ENCODE measurements around the gene ART4.

The ART4 gene, protein sequence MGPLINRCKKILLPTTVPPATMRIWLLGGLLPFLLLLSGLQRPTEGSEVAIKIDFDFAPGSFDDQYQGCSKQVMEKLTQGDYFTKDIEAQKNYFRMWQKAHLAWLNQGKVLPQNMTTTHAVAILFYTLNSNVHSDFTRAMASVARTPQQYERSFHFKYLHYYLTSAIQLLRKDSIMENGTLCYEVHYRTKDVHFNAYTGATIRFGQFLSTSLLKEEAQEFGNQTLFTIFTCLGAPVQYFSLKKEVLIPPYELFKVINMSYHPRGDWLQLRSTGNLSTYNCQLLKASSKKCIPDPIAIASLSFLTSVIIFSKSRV

DNA sequence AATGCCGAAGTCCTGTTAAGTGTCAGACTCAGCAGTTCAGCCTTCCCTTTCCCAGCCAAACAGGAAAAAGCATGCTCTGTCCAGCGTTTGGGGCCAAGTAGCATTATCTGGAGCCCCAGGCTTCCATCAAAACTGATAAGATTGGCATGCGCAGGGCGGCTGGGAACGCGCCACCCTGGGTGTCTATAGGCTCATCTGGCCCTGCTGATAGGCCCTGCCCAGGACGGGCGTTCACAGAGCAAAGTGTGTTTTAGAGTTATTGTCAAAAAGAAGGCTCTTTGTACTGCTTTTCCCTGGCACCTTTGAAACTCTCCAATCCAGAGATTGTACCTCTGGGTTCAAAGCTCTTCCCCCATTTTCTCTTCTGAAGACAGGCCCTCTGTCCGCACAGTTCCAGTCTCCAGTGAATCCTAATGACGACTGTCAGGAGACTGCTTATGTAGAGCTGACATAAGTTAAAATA, at the start of gene ART4:
ART4 (minus strand) TSS at position 102 of the 463 bp plus-strand sequence. CDS start 413 bp downstream, outside the sequence.
- DNase-seq = no peak

DNA sequence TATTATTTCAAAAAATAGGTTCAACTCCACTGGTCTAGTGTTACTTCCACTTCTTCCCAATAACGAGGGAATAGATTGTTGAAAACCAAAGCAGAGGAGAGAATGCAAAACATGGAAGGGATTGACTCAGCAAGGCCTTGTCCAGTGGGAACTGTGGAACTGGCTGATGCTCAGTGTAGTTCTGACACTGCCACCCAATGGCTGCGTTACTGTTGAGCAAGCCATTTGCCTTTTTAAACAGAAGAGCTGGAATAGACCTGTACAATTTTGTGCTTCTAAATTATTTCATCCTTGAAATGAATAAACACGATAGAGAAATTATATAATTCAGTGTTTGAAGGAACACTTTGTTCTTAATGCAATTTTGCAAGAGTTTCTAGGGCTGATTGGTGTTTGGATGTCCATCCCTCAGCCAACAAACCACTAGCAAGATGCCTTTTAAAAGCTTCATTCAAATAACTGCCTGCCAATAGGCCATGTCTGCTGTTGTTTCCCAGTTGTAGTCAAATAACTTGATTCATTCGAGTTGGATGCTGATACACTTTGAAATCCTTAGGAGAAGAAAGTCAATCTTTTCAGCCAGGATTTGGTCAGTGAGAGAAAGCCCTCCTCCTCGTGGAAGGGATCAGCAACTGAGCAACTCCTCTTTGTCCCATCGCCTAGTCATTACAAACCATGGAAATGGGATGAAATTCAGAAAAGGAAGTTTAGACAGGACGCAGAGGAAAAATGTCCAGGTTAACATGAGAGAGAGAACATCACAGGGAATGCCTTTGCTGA, 49.6 kb upstream of the ART4 start:
- DNase-seq = no peak

DNA sequence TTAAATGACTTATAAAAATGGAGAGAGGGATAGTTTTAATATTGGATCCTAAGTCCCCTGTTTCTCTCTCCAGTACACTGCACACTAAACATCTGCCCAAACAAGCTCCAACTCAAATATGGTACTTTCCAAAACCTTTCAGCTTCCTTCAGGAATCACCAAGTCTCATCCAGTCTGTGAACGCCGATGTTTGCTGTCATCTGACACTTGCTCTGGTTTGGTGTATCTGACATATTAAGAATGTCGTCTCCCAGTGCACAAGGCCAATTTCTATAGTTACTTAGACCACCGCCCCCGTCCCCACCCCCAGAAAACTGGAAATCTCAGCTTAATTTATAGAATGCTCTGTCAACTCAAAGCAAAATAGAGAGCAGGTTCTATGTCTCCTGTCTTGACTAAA, 47.4 kb upstream of the ART4 start:
- DNase-seq = no peak

DNA sequence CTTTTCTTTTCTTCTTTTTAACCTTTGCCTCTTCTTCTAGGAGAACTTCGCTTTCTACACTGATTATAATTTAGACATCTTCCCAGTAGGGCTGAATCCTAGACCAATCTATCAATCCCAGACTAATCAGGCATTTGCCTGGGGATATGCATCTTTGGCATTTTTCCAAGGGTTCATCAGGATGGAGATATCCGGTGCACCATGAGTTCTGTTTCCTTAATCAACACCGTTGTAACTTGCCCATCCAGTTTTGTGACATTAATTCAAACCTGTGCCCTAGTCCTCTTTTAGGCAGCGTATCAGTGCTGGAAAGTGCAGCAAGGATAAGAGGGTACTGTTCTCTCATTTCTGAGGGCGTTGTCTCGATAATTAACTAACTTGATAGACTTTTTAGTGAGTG, 42.9 kb upstream of the ART4 start:
- DNase-seq = no peak

DNA sequence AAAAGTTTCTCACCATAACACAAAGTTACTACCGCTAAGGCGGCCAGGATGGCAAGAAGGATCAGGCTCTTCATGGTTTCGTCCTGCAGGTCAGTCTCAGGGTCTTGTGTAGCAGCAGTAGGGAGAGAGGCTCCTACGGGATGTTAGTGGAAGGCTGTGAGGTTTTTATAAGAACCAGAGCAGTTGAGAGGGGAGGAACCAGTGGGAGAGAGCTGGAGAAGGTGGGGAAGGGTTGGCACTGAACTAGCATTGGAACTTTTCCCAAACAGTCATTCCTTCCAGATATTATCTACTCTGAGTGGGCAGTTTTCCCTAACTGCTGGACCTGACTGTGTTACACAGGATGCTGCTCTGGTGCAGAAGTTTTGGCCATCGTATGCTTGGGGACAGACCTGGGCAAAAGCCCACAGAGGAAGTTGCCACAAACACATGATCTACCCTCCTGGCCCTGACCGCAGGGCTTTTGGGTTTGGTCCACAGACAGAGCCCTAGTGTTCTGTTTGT, 42.4 kb upstream of the ART4 start, which contains the start of gene MGP:
MGP (minus strand) TSS at position 137 of the 504 bp plus-strand sequence; CDS start at position 74, 63 bp downstream.
- no peak for DNase-seq

DNA sequence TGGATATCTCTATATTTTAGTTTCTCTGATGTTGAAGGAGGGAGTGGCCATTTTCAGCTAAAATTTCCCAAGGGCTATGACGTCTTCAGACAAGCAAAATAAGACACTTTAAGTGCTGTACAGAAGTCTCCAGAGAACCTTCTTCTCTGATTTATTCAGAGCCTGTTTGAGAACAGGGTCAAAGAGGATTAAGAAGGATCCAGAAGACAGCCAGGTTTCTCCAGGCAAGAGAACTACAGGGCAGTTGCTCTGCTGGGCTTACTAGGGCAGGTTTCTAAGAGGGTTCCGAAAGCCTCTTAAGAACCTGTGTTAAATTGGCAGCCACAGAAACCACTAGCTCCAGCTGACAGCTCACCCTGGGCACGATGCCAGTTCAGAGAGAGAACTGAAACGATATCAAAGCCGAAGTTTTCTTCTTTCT, 41.1 kb upstream of the ART4 start:
- peak; percentile 79 for DNase-seq

DNA sequence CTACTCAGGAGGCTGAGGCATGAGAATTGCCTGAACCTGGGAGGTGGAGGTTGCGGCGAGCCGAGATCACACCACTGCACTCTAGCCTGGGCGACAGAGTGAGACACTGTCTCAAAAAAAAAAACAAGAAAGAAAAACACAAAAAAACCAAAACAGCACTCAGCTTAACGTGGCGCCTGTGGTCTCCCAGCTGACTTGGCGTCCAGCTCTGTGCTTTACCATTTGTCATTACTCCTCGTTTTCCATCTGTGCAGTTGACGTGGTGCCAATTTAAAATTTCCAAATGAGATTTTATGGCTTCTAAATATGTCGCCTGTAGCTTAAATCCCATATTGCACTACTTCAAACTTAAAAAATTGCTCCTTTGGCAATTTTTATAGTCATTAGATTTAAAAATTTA, 40.4 kb upstream of the ART4 start:
- DNase-seq = no peak

DNA sequence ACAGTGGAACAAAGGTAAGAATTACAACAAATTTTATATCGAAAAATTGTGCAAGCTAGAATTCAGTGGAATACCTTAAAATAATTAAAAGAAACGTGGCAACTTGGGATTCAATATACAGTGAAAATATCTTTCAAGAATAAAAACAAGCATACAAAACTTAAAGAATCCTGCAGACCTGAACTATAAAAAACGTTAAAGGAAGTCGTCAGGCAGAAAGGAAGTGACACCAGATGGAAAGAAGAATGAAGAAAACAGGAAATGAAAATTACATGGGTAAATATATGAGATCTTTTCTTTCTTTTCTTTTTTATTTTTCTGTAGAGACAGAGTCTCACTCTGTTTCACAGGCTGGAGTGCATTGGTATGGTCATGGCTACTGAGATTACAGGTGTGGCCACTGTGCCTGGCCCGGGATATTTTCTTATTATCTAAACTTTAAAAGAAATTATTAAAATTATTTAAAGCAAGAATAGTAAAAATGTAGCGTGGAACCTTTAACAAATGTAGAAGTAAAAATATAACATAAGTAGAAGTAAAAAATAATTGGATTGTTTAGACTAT, 37.6 kb upstream of the ART4 start:
- no peak for DNase-seq

DNA sequence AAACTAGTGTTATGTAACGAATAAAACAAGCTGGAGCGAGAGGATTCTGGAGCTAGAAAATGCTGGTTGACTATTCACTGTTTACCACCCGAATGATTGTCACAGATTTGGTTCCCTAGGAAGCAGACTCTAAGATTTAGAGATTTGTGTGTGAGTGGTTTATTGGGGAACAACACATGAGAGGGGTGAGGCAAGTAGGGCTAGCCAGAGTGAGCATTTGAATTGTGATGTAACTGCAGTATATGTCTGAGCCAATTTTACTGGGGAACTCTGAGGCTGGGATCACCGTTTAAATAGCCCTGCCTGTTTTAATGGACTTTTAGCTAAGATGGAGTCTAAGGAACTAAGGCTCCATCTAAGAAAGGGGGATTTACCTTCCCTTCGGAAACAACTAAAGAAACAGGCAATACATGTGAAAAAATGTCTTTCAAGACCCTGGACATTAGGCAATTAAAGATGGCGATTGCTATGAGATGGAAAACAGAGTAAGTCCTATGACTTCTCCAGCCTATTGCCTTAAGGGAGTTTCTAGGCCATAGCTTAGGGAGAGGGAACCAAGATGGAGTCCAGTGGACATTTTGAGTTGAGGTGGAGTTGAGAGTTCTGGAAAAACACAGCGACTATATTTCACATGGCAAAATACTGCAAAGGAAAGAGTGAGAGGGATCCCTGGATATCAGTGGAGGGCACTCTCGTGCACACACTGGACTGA, 36.1 kb upstream of the ART4 start:
- no peak for DNase-seq

DNA sequence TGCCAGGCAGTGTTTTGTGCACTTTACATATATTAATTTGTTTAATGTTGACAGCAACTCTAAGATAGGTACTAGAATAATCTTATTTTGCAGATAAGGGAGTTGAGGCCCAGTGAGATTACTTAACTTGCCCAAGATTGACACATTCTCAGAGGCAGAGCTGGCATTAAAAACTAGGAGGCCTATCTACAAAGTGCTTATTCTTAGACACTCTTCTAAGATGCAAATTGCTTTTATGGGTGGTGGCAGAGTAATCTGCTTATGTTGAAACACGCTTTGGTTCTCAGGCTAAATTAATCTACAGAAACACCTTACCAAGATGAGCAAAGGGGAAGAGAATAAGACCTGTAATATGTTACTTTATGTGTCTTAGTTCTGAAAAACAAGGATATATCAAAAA, 35.2 kb upstream of the ART4 start:
- DNase-seq = no peak

DNA sequence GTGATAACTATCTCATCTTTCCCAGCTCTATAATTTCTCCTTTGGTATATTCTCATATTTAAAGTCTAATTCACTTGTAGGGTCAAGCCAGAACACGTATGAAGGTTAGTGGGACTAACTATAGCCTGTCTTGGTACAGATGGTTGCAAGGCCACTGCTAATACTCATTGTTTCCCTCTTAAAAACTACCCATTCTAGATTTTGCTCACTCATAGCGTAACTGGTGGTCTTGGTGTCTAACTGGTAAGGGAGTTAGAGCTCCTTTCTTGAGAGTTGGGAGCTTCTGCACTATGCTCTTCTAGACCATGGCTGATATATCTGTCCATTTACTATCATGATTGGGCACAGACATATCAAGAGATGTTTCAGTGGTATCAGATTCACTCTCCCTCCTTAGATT, 33.5 kb upstream of the ART4 start:
- no peak for DNase-seq

DNA sequence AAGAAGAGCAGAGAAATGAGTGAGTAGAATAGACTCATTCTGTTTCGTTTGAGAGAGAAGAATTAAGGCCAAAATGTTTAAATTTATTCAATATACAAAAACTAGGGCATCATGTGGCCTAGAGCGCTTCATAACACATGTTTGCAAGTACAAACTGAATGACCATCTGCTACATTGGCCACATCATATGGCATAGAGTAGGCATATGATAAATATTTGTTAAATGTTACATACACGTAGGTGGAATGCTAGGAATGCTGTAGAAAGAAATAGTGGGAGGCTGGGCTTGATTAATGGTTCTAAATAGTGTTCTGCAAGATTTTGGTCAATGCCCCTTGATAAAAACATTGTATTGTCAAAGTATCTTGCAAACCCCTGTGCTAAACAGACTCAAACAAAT, 31.6 kb upstream of the ART4 start:
- DNase-seq = no peak

DNA sequence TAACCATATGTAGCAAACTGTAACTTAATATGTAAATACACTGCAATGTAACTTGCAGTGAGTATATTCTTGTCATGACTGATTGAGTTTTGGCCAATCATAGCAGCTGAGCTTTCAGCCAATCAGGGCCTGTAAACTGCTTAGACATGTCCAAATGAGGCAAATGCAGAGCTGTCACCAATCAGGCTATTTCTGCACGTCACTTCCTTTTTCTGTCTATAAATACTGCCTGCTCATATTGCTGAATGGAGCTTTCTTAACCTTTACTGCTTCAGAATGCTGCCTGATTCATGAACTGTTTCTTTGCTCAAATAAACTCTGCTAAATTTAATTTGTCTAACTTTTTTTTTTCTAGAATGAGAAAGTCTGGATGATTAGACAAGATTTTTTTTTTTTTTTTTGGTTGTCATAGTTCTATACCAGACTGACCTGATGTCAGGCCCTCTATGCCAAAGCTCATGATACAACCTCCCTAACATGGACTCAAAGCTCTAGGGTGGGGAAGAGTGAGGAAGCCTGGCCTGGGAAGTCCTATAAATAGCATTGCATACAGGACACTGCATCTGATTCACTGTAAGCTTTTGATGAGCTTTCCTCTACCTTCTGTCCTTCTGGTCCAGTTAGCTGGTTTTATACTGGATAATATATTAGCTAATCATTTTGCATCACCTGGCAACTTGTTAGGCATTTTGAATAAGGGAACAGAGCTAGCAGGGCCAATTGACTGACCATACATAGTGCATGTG, 30.3 kb upstream of the ART4 start:
- no peak for DNase-seq

DNA sequence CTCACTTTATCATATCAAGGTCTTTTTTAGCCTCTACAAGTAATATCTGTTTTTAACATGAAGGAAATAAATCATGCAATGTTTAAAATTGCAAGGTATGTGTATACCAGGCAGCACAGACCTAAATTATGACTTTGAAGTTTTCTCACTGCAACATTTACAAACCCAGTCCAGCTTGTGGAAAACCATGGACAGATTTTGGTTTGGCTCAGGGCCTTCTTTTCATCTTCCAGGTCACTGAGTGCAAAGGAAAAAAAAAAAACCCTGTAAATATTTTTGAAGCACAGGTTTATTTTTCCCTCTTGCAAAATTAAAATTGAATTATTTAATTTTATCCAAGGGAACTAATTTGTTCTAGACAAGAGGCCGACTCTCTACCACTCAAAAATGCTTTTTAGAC, 28.6 kb upstream of the ART4 start:
- no peak for DNase-seq

DNA sequence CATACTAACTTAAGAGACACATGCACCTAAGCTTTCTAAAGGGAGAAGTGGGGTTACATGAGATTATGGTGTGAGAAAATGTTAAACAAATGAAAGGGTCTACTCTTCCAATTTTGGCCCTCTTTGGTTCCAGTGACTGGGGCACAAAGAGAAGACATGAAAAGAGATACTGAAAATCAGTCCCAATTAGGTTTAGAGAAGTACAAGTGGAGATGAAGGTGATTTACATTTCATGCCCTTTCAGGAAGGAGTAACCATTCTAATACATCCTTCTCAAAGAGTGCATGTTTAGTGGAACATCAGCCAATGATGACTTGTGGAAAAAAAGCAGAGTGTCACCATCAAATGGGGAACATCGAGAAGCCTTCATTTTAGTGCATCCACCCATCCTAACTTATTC, 27.9 kb upstream of the ART4 start:
- no peak for DNase-seq

DNA sequence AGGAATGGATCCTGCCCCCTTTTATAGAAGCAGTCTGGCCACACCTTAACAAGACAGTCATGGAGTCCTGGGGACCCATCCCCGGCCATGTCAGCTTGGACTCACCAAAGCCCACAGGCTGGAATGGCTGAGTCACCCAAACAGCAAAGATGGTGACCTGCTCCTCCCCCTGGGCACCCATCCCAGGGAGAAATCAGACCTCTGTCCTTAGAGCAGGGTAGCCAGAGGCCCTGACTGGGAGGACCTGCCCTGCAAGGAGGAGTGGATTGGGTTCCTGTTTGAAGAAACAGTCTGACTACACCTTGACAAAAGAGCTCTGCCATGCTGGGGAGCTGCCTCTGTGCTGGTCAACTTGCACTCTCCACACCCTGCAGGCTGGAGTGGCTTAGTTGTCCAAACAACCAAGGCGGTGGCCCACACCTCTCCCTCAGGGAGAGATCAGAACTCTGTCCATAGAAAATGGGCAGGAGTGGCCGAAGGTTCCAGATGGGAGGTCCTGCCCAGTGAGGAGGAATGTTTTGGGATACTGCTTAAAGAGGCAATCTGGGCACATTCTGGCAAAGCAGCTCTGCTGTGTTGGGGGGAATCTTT, 25.7 kb upstream of the ART4 start:
- no peak for DNase-seq

DNA sequence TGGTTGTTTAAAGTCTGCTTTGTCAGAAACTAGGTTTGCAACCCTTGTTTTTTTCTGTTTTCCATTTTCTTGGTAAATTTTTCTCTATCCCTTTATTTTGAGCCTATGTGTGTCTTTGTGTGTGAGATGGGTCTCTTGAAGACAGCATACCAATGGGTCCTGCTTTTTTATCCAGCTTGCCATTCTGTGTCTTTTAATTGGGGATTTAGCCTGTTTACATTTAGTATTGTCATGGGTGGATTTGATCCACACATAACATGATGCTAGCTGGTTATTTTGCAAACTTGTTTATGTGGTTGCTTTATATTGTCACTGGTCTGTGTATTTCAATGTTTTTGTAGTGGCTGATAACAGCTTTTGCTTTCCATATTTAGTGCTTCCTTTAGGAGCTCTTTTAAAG, 17.2 kb upstream of the ART4 start:
- no peak for DNase-seq

DNA sequence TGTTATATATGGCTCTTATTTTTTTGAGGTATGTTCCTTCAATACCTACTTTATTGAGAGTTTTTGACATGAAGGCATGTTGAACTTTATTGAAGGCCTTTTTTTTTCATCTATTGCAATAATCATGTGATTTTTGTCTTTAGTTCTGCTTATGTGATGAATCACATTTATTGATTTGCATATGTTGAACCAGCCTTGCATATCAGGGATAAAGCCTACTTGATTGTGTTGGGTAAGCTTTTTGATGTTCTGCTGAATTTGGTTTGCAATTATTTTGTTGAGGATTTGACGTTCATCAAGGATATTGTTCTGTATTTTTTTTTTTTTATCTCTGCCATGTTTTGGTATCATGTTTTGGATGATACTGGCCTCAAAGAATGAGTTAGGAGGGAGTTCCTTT, 15.2 kb upstream of the ART4 start:
- no peak for DNase-seq

DNA sequence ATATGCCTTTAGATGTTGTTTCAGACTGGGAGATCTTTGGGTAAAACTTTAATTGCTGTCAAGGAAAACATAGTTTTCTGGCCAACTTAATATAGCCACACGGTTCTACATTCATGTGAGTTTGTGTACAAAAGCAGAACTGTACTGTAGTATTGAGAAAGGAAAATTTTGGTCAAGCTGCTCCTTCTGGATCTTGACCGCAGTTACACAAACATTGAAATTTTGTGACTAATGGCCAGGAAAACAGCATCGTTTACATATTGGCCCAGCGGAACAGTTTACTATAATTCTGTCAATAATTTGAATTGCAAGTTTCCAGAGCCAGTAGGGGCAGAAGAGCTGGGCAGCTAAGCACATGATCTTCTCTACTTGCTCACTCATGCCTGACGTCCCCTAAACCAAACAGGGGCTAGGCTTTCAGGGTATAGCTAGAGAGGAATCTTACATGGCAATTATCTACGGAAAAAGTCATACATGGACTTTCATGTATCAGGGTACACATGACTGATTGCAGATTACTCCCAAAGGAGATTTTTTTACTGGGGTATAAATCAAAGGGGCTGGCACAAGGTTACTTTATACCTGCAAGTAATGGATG, 11.4 kb upstream of the ART4 start:
- DNase-seq = no peak

DNA sequence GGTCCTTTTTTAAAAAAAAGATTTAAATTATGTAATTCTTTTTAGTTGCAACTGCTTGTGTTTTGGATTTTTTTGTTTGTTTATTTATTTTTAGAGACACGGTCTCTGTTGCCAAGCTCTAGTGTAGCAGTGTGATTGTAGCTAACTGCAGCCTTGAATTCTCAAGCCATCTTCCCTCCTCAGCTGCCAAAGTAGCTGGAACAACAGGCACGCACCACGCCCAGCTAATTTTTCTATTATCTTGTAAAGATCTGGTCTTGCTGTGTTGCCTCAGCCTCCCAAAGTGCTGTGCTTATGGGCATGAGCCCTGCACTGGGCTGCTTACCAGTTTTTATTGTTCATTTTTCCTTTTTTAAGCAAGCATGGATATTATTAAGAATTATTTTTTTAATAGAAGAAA, 10.6 kb upstream of the ART4 start:
- no peak for DNase-seq

DNA sequence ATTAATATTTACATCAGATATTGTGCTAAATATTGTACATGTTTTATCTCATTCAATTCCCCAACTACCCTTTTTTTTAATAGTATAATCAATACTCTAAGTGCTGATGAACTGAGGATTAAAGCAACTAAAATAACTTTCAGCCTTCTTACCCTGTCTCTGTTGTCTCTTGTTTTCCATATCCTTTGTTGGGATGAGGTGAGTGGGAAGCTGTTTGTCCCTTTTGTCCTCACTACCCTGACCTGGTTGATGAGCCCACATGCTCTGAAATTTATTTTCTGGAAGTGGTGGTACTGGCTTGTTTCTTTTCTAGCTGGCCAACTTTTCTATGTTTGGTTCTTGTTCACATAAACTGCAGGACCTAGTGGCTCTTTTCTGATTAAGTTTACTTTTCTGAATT, 9.6 kb upstream of the ART4 start:
- no peak for DNase-seq

Data from stimulated activated CD8-positive, alpha-beta memory T cell treated with anti-CD3 and anti-CD28 coated beads, Interleukin-4, amount 100 ng/mL, for 48 hours (primary cell).